Ishikawa (cell line): ENCODE measurements around the gene IREB2.

Experiments
- CEBPB ChIP-seq: IDR thresholded peaks from 2 replicates; pipeline ENCODE4 v1.6.1; 2012
- EGR1 ChIP-seq: IDR thresholded peaks from 2 replicates; pipeline ENCODE4 v1.6.1; 2012
- RAD21 ChIP-seq: IDR thresholded peaks from 2 replicates; pipeline ENCODE4 v1.6.1; 2012; ENCODE audit warnings: low read depth
- TAF1 ChIP-seq: IDR thresholded peaks from 2 replicates; pipeline ENCODE4 v1.6.1; 2012; ENCODE audit warnings: low read depth, mild to moderate bottlenecking
- TCF12 ChIP-seq: IDR thresholded peaks from 2 replicates; pipeline ENCODE4 v1.6.1; 2012; ENCODE audit warnings: low read depth
- TEAD4 ChIP-seq: IDR thresholded peaks from 2 replicates; pipeline ENCODE4 v1.6.1; 2012
- YY1 ChIP-seq: IDR thresholded peaks from 2 replicates; pipeline ENCODE4 v1.6.1; 2012; ENCODE audit warnings: low read depth
- ZBTB7A ChIP-seq: IDR thresholded peaks from 2 replicates; pipeline ENCODE4 v1.6.1; 2012; ENCODE audit warnings: low read depth
- TF ChIP-seq, protein P1 (sequence below): IDR thresholded peaks from 2 replicates; pipeline ENCODE4 v1.6.1; 2012
- TF ChIP-seq, protein P2 (sequence below): IDR thresholded peaks from 2 replicates; pipeline ENCODE4 v1.6.1; 2012

DNA sequence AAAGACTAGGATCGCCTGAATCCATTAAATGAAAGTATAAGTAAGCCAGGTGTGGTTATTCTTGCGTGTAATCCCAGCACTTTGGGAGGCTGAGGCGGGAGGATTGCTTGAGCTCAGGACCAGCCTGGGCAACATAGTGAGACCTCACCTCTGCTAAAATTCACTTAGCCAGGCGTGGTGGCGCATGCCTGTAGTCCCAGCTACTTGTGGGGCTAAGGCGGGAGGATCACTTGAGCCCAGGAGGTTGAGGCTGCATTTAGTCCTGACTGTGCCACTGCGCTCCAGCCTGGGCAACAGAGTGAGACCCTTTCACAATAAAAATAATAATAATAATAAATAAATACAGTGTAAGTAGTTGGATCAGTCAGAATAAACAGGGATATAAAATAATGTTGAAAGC is 43.9 kb downstream of the IREB2 start:
- TF ChIP-seq RAD21 (no peak), TCF12 (no peak), TAF1 (no peak), TEAD4 (no peak), CEBPB (no peak), YY1 (no peak), EGR1 (no peak), ZBTB7A (no peak)
- TF ChIP-seq, protein P1, sequence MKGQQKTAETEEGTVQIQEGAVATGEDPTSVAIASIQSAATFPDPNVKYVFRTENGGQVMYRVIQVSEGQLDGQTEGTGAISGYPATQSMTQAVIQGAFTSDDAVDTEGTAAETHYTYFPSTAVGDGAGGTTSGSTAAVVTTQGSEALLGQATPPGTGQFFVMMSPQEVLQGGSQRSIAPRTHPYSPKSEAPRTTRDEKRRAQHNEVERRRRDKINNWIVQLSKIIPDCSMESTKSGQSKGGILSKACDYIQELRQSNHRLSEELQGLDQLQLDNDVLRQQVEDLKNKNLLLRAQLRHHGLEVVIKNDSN = no peak
- TF ChIP-seq, protein P2, sequence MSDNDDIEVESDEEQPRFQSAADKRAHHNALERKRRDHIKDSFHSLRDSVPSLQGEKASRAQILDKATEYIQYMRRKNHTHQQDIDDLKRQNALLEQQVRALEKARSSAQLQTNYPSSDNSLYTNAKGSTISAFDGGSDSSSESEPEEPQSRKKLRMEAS = no peak
